GM12878 (cell line): ENCODE data around the gene WDR53. TPM values are rescaled to one million over a fixed set of nuclear protein-coding genes. Genes with fewer than 3 reads are reported as not detected.
A peak's percentile ranks its signal among the peaks of the same experiment; 100 is the strongest.

Experiments used
- ATAC-seq: fragments of 200-7000 bp; cut with Tn5 transposase; 3 replicates; pipeline ENCODE4 v1.9.1; 2020; ENCODE audit warnings: mild to moderate bottlenecking, moderate library complexity
- BruUV-seq: library from RNA; stranded (reverse); fragments of 400-500 nt; replicated peaks from 2 replicates; lab custom pipeline; 2021; lab: Mats Ljungman, UMichigan
- CTCF ChIA-PET: fragments of 300-600 bp; sonication (Branson Sonifier 250); formaldehyde crosslinking; extraction: SDS; loops from one replicate; lab custom pipeline; 2021; ENCODE audit warnings: inconsistent platforms; lab: Yijun Ruan, JAX
- POLR2A ChIA-PET: fragments of 350-600 bp; formaldehyde crosslinking; extraction: SDS; loops from one replicate; lab custom pipeline; 2021; ENCODE audit warnings: inconsistent platforms; lab: Charles Lee
- RAD21 ChIA-PET: fragments of 300-600 bp; sonication (Branson Sonifier 250); formaldehyde crosslinking; loops from one replicate; lab custom pipeline; 2023; ENCODE audit warnings: antibody characterized with exemption; ENCODE audit not compliant: unreplicated experiment; lab: Charles Lee
- SMC1A ChIA-PET: fragments of 300-600 bp; sonication (Branson Sonifier 250); formaldehyde crosslinking; loops from one replicate; lab custom pipeline; 2023; ENCODE audit not compliant: unreplicated experiment, uncharacterized antibody; lab: Charles Lee
- DNase-seq: peaks from one replicate; pipeline ENCODE4 v3.0.0-alpha.2; 2011; ENCODE audit warnings: low read depth, low spot score
- FAIRE-seq: peaks from 3 replicates; lab custom pipeline; 2011; peaks lifted over from hg19 to GRCh38; lab: Jason Lieb, UNC
- H2AFZ ChIP-seq: 2 replicates; pipeline ENCODE4 v1.6.0; 2011; ENCODE audit warnings: low read depth, low read length, control low read depth; ENCODE audit not compliant: control insufficient read depth
- H3K27ac ChIP-seq: 2 replicates; pipeline ENCODE4 v1.5.1; 2011; ENCODE audit warnings: control low read depth; ENCODE audit not compliant: control insufficient read depth, insufficient read depth
- H3K27me3 ChIP-seq, 2 experiments: replicated peaks in 1 of 2; 2 replicates each; pipeline versions ENCODE4 v1.6.0 to v1.6.1; 2011; ENCODE audit warnings: low read length in 1 of 2; ENCODE audit not compliant: control insufficient read depth in 2 of 2, insufficient read depth in 2 of 2
- H3K36me3 ChIP-seq, 2 experiments: 2 replicates each; pipeline ENCODE4 v1.5.1; 2011; ENCODE audit warnings: low read length in 1 of 2; ENCODE audit not compliant: control insufficient read depth in 2 of 2, insufficient read depth in 2 of 2
- H3K4me1 ChIP-seq: 2 replicates; pipeline ENCODE4 v1.6.1; 2011; ENCODE audit warnings: mild to moderate bottlenecking, low read length, moderate library complexity, mixed read lengths; ENCODE audit not compliant: control insufficient read depth, insufficient read depth
- H3K4me2 ChIP-seq: 2 replicates; pipeline ENCODE4 v1.6.0; 2011; ENCODE audit warnings: control low read depth; ENCODE audit not compliant: control insufficient read depth, insufficient read depth
- H3K4me3 ChIP-seq: fragments of 200-600 bp; sonication (generic); 2 replicates; pipeline ENCODE4 v1.5.1; 2016
- H3K79me2 ChIP-seq: 2 replicates; pipeline ENCODE4 v1.6.0; 2011; ENCODE audit warnings: low read length; ENCODE audit not compliant: control insufficient read depth, insufficient read depth
- H3K9ac ChIP-seq: 2 replicates; pipeline ENCODE4 v1.8.0; 2011; ENCODE audit warnings: low read length, control low read depth, mixed read lengths; ENCODE audit not compliant: control insufficient read depth, insufficient read depth
- H3K9me3 ChIP-seq: replicated peaks from 3 replicates; pipeline ENCODE4 v1.5.1; 2011; ENCODE audit warnings: mild to moderate bottlenecking, low read length; ENCODE audit not compliant: control insufficient read depth, insufficient read depth
- H4K20me1 ChIP-seq: 2 replicates; pipeline ENCODE4 v1.6.0; 2011; ENCODE audit not compliant: control insufficient read depth, insufficient read depth
- CUX1 ChIP-seq: IDR thresholded peaks from 2 replicates; pipeline ENCODE4 v1.6.1; 2012; ENCODE audit warnings: improper control_type of control experiment, low read depth, low read length; ENCODE audit not compliant: insufficient replicate concordance
- IKZF2 ChIP-seq, 2 experiments: fragments of 450-650 bp; IDR thresholded peaks; 2 replicates each; pipeline ENCODE4 v1.6.1; 2017; ENCODE audit warnings: mild to moderate bottlenecking in 2 of 2, moderate library complexity in 2 of 2
- JUNB ChIP-seq: IDR thresholded peaks from 2 replicates; pipeline ENCODE4 v1.6.1; 2016; ENCODE audit warnings: antibody characterized with exemption, mild to moderate bottlenecking
- NBN ChIP-seq: fragments of 450-650 bp; IDR thresholded peaks from 2 replicates; pipeline ENCODE4 v1.6.1; 2016
- NR2C1 ChIP-seq: fragments of 450-650 bp; IDR thresholded peaks from 2 replicates; pipeline ENCODE4 v1.6.1; 2017; ENCODE audit warnings: antibody characterized with exemption, mild to moderate bottlenecking, moderate library complexity
- NR2F1 ChIP-seq: fragments of 450-650 bp; conservative IDR thresholded peaks from 2 replicates; pipeline ENCODE4 v1.6.1; 2017; ENCODE audit warnings: mild to moderate bottlenecking
- NRF1 ChIP-seq: conservative IDR thresholded peaks from 2 replicates; pipeline ENCODE4 v1.6.1; 2011; ENCODE audit warnings: mild to moderate bottlenecking, low read depth, low read length, improper control_type of control experiment
- RBBP5 ChIP-seq: fragments of 200-600 bp; sonication (generic); conservative IDR thresholded peaks from 2 replicates; pipeline ENCODE4 v1.6.1; 2016
- SPI1 ChIP-seq: IDR thresholded peaks from 2 replicates; pipeline ENCODE4 v1.6.1; 2011; ENCODE audit warnings: low read depth, mild to moderate bottlenecking, low read length, moderate library complexity, borderline replicate concordance; ENCODE audit not compliant: insufficient read depth
- WGBS: methylation state at CpG from one replicate; pipeline ENCODE4 v1.1.6; 2016; ENCODE audit warnings: low lambda C conversion rate; ENCODE audit not compliant: insufficient replicate concordance, insufficient coverage; ENCODE audit errors: missing lambda C conversion rate; 5-methylcytosine and 5-hydroxymethylcytosine counted together
- in situ Hi-C: fragments of 300-500 bp; cut with MboI; formaldehyde crosslinking; loops from 9 replicates; pipeline ENCODE4 v1.14.3; 2018; ENCODE audit warnings: mixed read lengths
- intact Hi-C: fragments of 100-400 bp; cut with micrococcal nuclease; formaldehyde crosslinking; loops from one replicate; pipeline ENCODE4 v1.14.2; 2022; ENCODE audit not compliant: unreplicated experiment
- polyA plus RNA-seq, 11 experiments: library from polyadenylated mRNA; depleted of rRNA in 4 of 11; unstranded in 6 of 11; stranded (reverse) in 5 of 11; fragments of >200 nt; fragmentation: Nextera tagmentation in 4 of 11; fragmentation: Illumina TruSeq in 1 of 11; extraction: Ambion mirVana in 4 of 11; extraction: Trizol in 1 of 11; gene quantifications; 1 replicate in 1 of 11; 2 replicates in 10 of 11; pipeline versions ENCODE4 v1.2.1 to v1.2.3, GENCODE V29; 2011 to 2016; ENCODE audit warnings: inconsistent platforms in 2 of 11, missing spikeins in 2 of 11, low read depth in 1 of 11
- total RNA-seq, 4 experiments: library from RNA; depleted of rRNA in 3 of 4; stranded (reverse); fragments of >200 nt in 3 of 4; fragmentation: Illumina TruSeq in 1 of 4; extraction: Trizol in 1 of 4; gene quantifications; 2 replicates each; pipeline versions ENCODE4 v1.2.1 to v1.2.3, GENCODE V29; 2013 to 2021

The WDR53 gene
- total and polyA plus RNA-seq, 10 of the 15 experiments (the other 5 are each of a cell fraction or from before 2014, with no cell fraction given): 7.7 to 20.3 (median 15.7) TPM

- ChIA-PET CTCF (interaction anchor here (0.6 to 2.6 kb wide), 5 partner anchors 17 to 54 kb away, joined by 3 to 8 read pairs (median 4); no protein-coding TSS in a partner anchor), POLR2A (interaction anchor here (0.5 to 1.3 kb wide), 3 partner anchors 12 to 156 kb away, joined by 3 to 4 read pairs (median 3); no protein-coding TSS in a partner anchor), SMC1A (interaction anchor here (0.8 to 1.9 kb wide), 5 partner anchors 14 to 32 kb away, joined by 3 to 5 read pairs (median 4); no protein-coding TSS in a partner anchor), RAD21 (no interaction called here)
- Histone ChIP-seq H3K4me1 (peaks cover 8% of the 10 kb centered on the region), H3K9ac (no peak overlapping the region), H4K20me1 (no peaks in the 10 kb centered on the region), H3K4me3 (no peak overlapping the region), H3K27me3 (no peaks in the 10 kb centered on the region), H3K79me2 (no peaks in the 10 kb centered on the region), H2AFZ (no peak overlapping the region), H3K9me3 (peaks cover 2% of the 10 kb centered on the region; the same call in 1 of the 3 replicates), H3K27ac (no peak overlapping the region), H3K36me3 (no peaks in the 10 kb centered on the region), H3K4me2 (no peak overlapping the region)
- BruUV-seq: no TSS peak
- FAIRE-seq: no peak
- no peak for DNase-seq
- no peak for ATAC-seq
- WGBS: 97% methylated on average over 3 of the region's 3 CpGs
- TF ChIP-seq NR2C1: no peak
- no peak for TF ChIP-seq NRF1
- no peak for TF ChIP-seq NBN
- no peak for TF ChIP-seq NR2F1
- TF ChIP-seq JUNB: no peak
- intact Hi-C loops (no loop called here), in situ Hi-C loops (no loop called here)
These were observed 13.1 kb downstream of the WDR53 start for GRCh38 chr3:196555295-196555694.

- Histone ChIP-seq H3K4me3 (no peak overlapping the region), H3K27me3 (no peaks in the 10 kb centered on the region), H4K20me1 (no peaks in the 10 kb centered on the region), H3K9ac (no peak overlapping the region; the same call in 1 of the 2 replicates), H3K36me3 (no peaks in the 10 kb centered on the region), H3K79me2 (no peaks in the 10 kb centered on the region), H3K4me2 (peak overlapping the region; percentile 35; the same call in 1 of the 2 replicates), H3K27ac (0 out of 2 replicates have a peak overlapping the region, but pooled peaks have one; percentile 18)
- in situ Hi-C loops: no loop called here
- ChIA-PET POLR2A (interaction anchor here (0.6 to 1.3 kb wide), 3 partner anchors 13 to 260 kb away, joined by 3 read pairs; no protein-coding TSS in a partner anchor), SMC1A (interaction anchor here (0.8 to 1.2 kb wide), 5 partner anchors 17 to 36 kb away, joined by 3 to 4 read pairs (median 3); no protein-coding TSS in a partner anchor), CTCF (interaction anchor here (0.8 to 1.8 kb wide), 6 partner anchors 17 to 566 kb away, joined by 3 to 5 read pairs (median 4); no protein-coding TSS in a partner anchor)
- FAIRE-seq (no peak), ATAC-seq (peak; percentile 47)
- intact Hi-C loops: no loop called here
- TSS peak; percentile 50 for BruUV-seq
- TF ChIP-seq IKZF2 (IDR thresholded peaks at IDR 0.05) (peak in 1 of 2 experiments; percentile 41; a peak in 1 of 4 replicates), CUX1 (no peak), RBBP5 (no peak), SPI1 (peak; percentile 64)
- TF ChIP-seq, all 136 proteins: peak for 2
- DNase-seq: no peak
- WGBS: 2% methylated on average over 3 of the region's 3 CpGs
- peaks cover 2% of the 10 kb centered on the region; the same call in 2 of the 3 replicates for H3K9me3 ChIP-seq
- peak overlapping the region; percentile 65 for H2AFZ ChIP-seq
- RAD21 ChIA-PET: interaction anchor here (0.6 kb wide), 1 partner anchor 20 kb away, joined by 3 read pairs; no protein-coding TSS in a partner anchor
- H3K4me1 ChIP-seq: peaks cover 8% of the 10 kb centered on the region
These were observed 14.1 kb downstream of the WDR53 start for GRCh38 chr3:196554205-196554604.
